Measurements from ENCODE around the gene SORL1. TPM values are rescaled to one million over a fixed set of nuclear protein-coding genes. Genes with fewer than 3 reads are reported as not detected.
A peak's percentile ranks its signal among the peaks of the same experiment; 100 is the strongest.

SORL1 gene
- total RNA-seq, 1 experiment from 2014 or later = 68.3 TPM

- Mint-ChIP-seq H3K9me3 (peaks cover 9 to 10% of the 10 kb centered on the region in 2 experiments), H3K27ac (no peak overlapping the region), H3K4me1 (peaks cover 21 to 34% of the 10 kb centered on the region in 2 experiments), H3K4me3 (no peak overlapping the region), H3K36me3 (ENCODE audit: insufficient read depth in 1 of 3, low read depth in 3 of 3) (peaks cover 6 to 17% (median 8%) of the 10 kb centered on the region in 3 experiments), H3K27me3 (ENCODE audit: low read depth) (peaks cover 6% of the 10 kb centered on the region; the same call in 1 of the 2 replicates)
- no peak overlapping the region for H3K27ac ChIP-seq (ENCODE audit: insufficient read length, low read depth, low read length)
- H3T11ph ChIP-seq (ENCODE audit: low read length) = no peak overlapping the region
- peak; percentile 49 for TF ChIP-seq CTCF (conservative IDR thresholded peaks at IDR 0.05)
- no peak overlapping the region for H3K18ac ChIP-seq (ENCODE audit: insufficient read length, low read depth, low read length)
- H3K23me2 ChIP-seq (ENCODE audit: insufficient read length, low read depth, low read length, poor library complexity, severe bottlenecking) = no peaks in the 10 kb centered on the region
- no peak overlapping the region for H2BK15ac ChIP-seq (ENCODE audit: low read depth, low read length)
- no peak overlapping the region for H3K14ac ChIP-seq (ENCODE audit: insufficient read depth, low read length)
- H2BK5ac ChIP-seq (ENCODE audit: insufficient read length, low read length) = no peak overlapping the region
- WGBS (ENCODE audit: extremely low coverage, insufficient read length, low lambda C conversion rate) = no CpG with 5 or more reads among the region's 4 CpGs
- no peaks in the 10 kb centered on the region for H3K27me3 ChIP-seq (ENCODE audit: insufficient read depth, low read length)
- no peak overlapping the region for H2AFZ ChIP-seq (ENCODE audit: low read length)
- H4K5ac ChIP-seq (ENCODE audit: insufficient read length, low read depth, low read length) = no peak overlapping the region
- no peak overlapping the region for H3K9ac ChIP-seq (ENCODE audit: extremely low read depth, insufficient read length, low read length)
- H2BK12ac ChIP-seq (ENCODE audit: insufficient read length, low read depth, low read length) = no peak overlapping the region
- no peak overlapping the region for H2BK120ac ChIP-seq (ENCODE audit: low read depth, low read length, poor library complexity, severe bottlenecking)
- no peak overlapping the region for H4K91ac ChIP-seq (ENCODE audit: insufficient read length, low read depth, low read length)
- H3K79me1 ChIP-seq (ENCODE audit: insufficient read depth, low read depth, low read length, poor library complexity, severe bottlenecking) = no peaks in the 10 kb centered on the region
- no peak for DNase-seq
- H3K56ac ChIP-seq (ENCODE audit: insufficient read length, low read depth, low read length) = no peak overlapping the region
- H2BK20ac ChIP-seq (ENCODE audit: low read depth, low read length, poor library complexity, severe bottlenecking) = no peak overlapping the region
- no peak overlapping the region for H3K23ac ChIP-seq (ENCODE audit: insufficient read length, low read depth, low read length)
- H3K4ac ChIP-seq (ENCODE audit: low read depth, low read length) = no peak overlapping the region
- H3K4me2 ChIP-seq (ENCODE audit: insufficient read depth, insufficient read length, low read length) = no peak overlapping the region
- 0 out of 2 replicates have a peak, but pooled peaks cover 4% of the 10 kb centered on the region for H3K4me1 ChIP-seq (ENCODE audit: insufficient read depth, low read length)
- no peaks in the 10 kb centered on the region for H4K20me1 ChIP-seq (ENCODE audit: control insufficient read depth, insufficient read depth, insufficient read length)
- no peaks in the 10 kb centered on the region for H3K9me3 ChIP-seq (ENCODE audit: control insufficient read depth, low read depth, low read length)
- H2AK5ac ChIP-seq (ENCODE audit: insufficient read length, low read length) = no peak overlapping the region
- no peaks in the 10 kb centered on the region for H3K79me2 ChIP-seq (ENCODE audit: insufficient read depth, low read length)
- no peak overlapping the region for H4K8ac ChIP-seq (replicated peaks; ENCODE audit: insufficient read length, low read depth, low read length)
Observed at GRCh38 chr11:121421149-121421901, 30.8 kb upstream of the SORL1 start.

Measured in H9 (cell line).